Lower leg skin (tissue), 4 donors: ENCODE data around the gene NBEA. TPM values are rescaled to one million over a fixed set of nuclear protein-coding genes. Genes with fewer than 3 reads are reported as not detected.

Experiments used
- DNase-seq, 2 donors: peaks; one replicate each; pipeline ENCODE4 v3.0.0-alpha.2; 2019; ENCODE audit warnings: low spot score in 2 of 2
- H3K4me3 ChIP-seq: fragments of 200-600 bp; sonication (generic); 2 replicates; pipeline ENCODE4 v1.5.1; 2017; ENCODE audit warnings: mild to moderate bottlenecking, low read depth; ENCODE audit not compliant: poor library complexity, severe bottlenecking
- POLR2A ChIP-seq, 2 donors: fragments of 450-650 bp; IDR thresholded peaks; one replicate each; pipeline ENCODE4 v1.6.1; 2016 to 2017; ENCODE audit warnings: antibody characterized with exemption in 2 of 2, mild to moderate bottlenecking in 1 of 2, moderate library complexity in 1 of 2
- WGBS, 2 donors: methylation state at CpG; one replicate each; pipeline ENCODE4 v1.1.5; 2018; 5-methylcytosine and 5-hydroxymethylcytosine counted together
- intact Hi-C: fragments of 100-400 bp; cut with DNase I; formaldehyde crosslinking; loops from one replicate; pipeline ENCODE4 v1.15.0; 2023; ENCODE audit warnings: low total_unique reads
- total RNA-seq, 4 donors: library from RNA; depleted of rRNA; stranded (reverse); fragments of >200 nt; gene quantifications; one replicate each; pipeline ENCODE4 v1.1.0, GENCODE V29; 2016
- TF ChIP-seq, protein P1 (sequence below), 3 donors: fragments of 450-650 bp; IDR thresholded peaks; one replicate each; pipeline ENCODE4 v1.5.1; 2016; ENCODE audit warnings: antibody characterized with exemption in 3 of 3, mild to moderate bottlenecking in 3 of 3, moderate library complexity in 2 of 3

The NBEA gene
- total RNA-seq, 4 donors from 2014 or later = 1.5 to 4.5 (median 3.7) TPM

DNA sequence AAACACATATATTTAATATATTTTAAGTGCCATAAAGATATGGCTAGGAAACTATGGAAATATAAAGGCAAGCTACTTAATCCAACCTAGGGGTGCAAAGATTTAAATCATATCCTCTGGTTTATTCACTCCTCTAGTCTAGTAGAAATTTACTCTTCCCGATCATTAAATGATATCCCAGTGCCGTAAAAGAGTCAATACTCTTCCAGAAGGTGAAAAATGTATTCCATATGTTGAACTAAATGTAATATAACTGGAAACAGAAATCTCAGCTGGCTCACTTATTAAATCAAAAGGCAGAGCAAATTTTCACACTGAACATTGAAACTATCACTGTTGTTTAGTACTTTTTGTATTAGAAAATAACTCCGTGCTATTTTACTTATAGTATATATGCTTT lies 523.3 kb downstream of the NBEA start:
- WGBS, 2 donors = 90% methylated on average over 3 of the region's 3 CpGs
- H3K4me3 ChIP-seq = no peak overlapping the region
- intact Hi-C loops = no loop called here

DNA sequence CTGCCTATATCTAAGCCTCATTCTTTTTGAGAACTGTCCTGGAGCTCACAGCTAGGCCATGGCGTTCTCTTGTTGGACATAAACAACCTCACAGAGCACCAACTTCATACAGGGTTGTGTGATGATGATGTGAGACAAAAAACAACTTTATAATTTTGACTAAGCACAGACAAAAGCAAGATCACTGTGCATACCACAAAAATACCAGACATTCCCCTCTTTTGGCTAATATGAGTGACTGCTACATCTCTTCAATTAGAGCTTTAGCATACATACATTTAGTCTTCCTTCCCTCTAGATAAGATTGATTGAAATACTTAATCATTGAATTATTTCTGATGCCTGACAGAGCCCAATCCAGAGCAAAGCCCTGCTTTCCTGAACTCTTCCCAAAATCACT lies 526.1 kb downstream of the NBEA start:
- H3K4me3 ChIP-seq = no peak overlapping the region
- intact Hi-C loops = no loop called here
- TF ChIP-seq, protein P1, sequence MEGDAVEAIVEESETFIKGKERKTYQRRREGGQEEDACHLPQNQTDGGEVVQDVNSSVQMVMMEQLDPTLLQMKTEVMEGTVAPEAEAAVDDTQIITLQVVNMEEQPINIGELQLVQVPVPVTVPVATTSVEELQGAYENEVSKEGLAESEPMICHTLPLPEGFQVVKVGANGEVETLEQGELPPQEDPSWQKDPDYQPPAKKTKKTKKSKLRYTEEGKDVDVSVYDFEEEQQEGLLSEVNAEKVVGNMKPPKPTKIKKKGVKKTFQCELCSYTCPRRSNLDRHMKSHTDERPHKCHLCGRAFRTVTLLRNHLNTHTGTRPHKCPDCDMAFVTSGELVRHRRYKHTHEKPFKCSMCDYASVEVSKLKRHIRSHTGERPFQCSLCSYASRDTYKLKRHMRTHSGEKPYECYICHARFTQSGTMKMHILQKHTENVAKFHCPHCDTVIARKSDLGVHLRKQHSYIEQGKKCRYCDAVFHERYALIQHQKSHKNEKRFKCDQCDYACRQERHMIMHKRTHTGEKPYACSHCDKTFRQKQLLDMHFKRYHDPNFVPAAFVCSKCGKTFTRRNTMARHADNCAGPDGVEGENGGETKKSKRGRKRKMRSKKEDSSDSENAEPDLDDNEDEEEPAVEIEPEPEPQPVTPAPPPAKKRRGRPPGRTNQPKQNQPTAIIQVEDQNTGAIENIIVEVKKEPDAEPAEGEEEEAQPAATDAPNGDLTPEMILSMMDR (IDR thresholded peaks at IDR 0.05) = no peak
- 94 to 95% methylated on average over 1 of the region's 1 CpG for WGBS, 2 donors
- no peak for DNase-seq

More for the DNA sequence above, 523.3 kb downstream of the NBEA start:
- no peak for DNase-seq
- no peak for TF ChIP-seq POLR2A (IDR thresholded peaks at IDR 0.05)
- TF ChIP-seq, protein P1 (IDR thresholded peaks at IDR 0.05) = no peak

DNA sequence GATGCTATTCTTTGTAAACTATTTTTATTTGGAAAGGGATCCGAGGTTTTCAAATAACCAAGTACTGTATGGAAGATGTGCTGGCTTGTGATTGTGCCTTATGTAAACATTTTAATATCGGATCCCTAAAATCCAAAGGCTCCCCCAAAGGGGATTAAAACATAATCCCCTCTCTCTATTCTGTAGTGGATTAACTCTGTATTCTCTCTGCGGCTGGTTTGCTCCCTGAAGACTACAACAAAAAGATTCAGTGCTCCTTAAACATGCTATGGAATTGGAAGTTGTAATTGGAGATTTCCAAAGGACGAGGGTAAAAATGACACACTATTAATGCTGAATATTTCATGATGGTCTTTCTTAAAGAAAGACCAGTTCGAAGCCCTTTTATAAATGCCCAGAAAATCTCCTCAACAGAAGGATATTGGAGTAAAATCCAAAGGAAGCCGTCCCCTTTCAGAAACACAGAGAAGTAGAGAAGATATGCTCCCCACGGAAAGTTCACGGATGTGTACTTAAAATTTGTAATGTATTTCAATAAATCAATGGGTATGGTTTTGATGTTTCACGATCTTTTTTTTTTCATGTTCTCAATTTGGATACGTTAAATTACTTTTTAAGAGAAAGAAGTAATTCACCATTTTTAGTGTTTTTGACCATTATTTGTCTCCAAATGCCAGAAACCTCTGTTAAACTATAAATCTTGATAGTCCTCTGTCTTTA lies 527.9 kb downstream of the NBEA start:
- intact Hi-C loops = no loop called here
- TF ChIP-seq, protein P1 (IDR thresholded peaks at IDR 0.05) = no peak
- TF ChIP-seq POLR2A (IDR thresholded peaks at IDR 0.05) = no peak
- WGBS, 2 donors = 81 to 82% methylated on average over 10 of the region's 10 CpGs
- DNase-seq = no peak
- no peak overlapping the region for H3K4me3 ChIP-seq

DNA sequence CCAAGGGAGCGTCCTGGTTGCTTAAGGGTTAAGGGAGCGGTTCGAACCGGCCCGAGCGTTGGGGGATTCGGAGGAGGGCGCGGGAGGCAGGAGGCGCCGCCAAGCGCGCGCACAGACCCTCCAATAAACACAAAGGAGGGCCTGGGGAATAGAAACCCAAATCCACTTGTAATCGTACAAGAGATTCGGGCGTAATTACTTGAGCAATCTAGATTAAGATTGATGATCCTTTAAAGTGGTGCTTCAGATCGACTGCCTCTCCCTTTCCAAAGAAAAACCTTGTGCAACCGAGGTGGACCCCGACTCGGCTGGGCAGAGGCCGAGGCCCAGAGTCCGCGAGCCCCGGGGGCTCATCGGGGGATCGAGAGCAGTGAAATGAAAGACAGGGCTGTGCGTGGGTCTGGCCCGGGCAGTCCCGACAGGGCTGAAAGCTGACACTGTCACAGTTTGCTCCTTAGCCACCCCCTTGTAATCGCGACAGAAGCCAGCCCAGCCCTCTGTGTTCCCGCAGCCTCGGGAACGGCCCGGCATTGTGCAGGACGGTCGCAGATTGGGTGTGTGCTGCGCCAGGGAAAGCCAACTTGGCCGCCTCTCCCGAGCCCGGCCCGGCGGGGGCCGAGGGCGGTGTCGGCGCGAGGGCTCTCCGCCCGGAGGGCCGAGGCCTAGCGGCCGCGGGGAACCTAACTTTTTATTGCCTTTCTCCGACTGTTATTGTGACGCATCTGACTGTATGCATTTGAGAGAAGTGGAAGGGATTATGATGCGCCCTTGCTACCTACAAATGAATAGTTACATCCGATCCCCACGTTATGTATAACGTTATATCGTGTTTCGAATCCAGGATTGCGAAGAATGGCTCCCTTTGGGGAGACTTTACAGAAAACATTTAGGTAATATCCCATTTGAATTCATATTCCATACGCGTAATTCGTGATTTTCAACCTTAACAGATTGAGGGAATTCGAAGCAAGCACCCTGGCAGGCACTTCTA lies 528.9 kb downstream of the NBEA start:
- WGBS, 2 donors = 28 to 31% methylated on average over 57 to 59 of the region's 68 CpGs
- TF ChIP-seq, protein P1 (IDR thresholded peaks at IDR 0.05) = no peak
- TF ChIP-seq POLR2A (IDR thresholded peaks at IDR 0.05) = no peak
- H3K4me3 ChIP-seq = no peak overlapping the region
- intact Hi-C loops = no loop called here
- DNase-seq = no peak

DNA sequence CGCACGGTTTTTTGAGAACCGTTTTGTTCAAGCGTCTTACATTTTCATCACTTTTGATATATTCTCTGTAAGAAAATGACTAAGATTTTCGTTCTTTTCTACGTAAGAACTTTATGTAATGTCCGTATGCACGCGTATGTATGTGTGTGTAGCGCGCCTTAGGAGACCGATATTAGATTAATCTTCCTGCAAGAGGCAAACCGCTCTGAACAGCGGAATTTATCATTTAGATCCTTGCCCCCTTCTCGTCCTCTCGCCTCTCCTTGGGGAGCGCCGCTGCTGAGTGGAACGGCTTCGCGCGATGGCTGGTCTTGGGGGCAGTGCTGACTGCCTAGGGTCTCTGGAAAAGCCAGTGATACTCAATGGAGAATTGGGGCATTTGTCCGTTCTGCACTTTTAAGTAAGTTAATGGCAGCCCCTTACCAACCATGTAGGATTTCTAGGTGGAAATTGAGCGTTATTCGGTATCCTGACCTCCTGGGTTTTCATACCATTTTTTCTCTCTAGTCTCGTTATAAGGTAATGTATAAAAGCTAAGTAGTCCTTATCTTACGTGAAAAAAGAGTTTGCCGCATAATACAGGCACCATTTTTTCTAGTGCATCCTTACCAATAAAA lies 529.7 kb downstream of the NBEA start:
- intact Hi-C loops = no loop called here

More for the DNA sequence above, 529.7 kb downstream of the NBEA start:
- WGBS, 2 donors = 73 to 75% methylated on average over 28 of the region's 28 CpGs
- no peak for DNase-seq
- TF ChIP-seq, protein P1 (IDR thresholded peaks at IDR 0.05) = no peak
- TF ChIP-seq POLR2A (IDR thresholded peaks at IDR 0.05) = no peak
- H3K4me3 ChIP-seq = no peak overlapping the region
